Peyer's patch (tissue), 4 donors: ENCODE data around the gene CELSR1. TPM values are rescaled to one million over a fixed set of nuclear protein-coding genes. Genes with fewer than 3 reads are reported as not detected.

ENCODE experiments used
- DNase-seq, 3 donors: peaks; one replicate each; pipeline ENCODE4 v3.0.0-alpha.2; 2017 to 2019
- H3K27ac ChIP-seq, 4 donors: fragments of 200-600 bp; sonication (generic); one replicate each; pipeline ENCODE4 v1.5.1; 2016 to 2019
- H3K27me3 ChIP-seq, 2 donors: fragments of 200-600 bp; sonication (generic); one replicate each; pipeline ENCODE4 v1.5.1; 2019
- H3K36me3 ChIP-seq, 3 donors: fragments of 200-600 bp; sonication (generic); one replicate each; pipeline ENCODE4 v1.5.1; 2016 to 2019
- H3K4me1 ChIP-seq, 4 donors: fragments of 200-600 bp; sonication (generic); one replicate each; pipeline ENCODE4 v1.5.1; 2016 to 2019
- H3K4me3 ChIP-seq, 4 donors: fragments of 200-600 bp; sonication (generic); 1 replicate in 3 of 4; 2 replicates in 1 of 4; pipeline ENCODE4 v1.5.1; 2016 to 2019; ENCODE audit warnings: mild to moderate bottlenecking in 1 of 4
- H3K9me3 ChIP-seq, 4 donors: fragments of 200-600 bp; sonication (generic); one replicate each; pipeline ENCODE4 v1.5.1; 2016 to 2019; ENCODE audit warnings: mild to moderate bottlenecking in 1 of 4
- POLR2A ChIP-seq, 2 donors: fragments of 450-650 bp; IDR thresholded peaks; one replicate each; pipeline ENCODE4 v1.5.1; 2017; ENCODE audit warnings: antibody characterized with exemption in 2 of 2, mild to moderate bottlenecking in 2 of 2, moderate library complexity in 2 of 2
- total RNA-seq, 4 donors: library from RNA; depleted of rRNA; stranded (reverse); fragments of >200 nt; gene quantifications; one replicate each; pipeline ENCODE4 v1.1.0, GENCODE V29; 2016
- TF ChIP-seq, protein P1 (sequence below), 6 experiments: fragments of 450-650 bp in 4 of 6; fragments of 200-600 bp in 2 of 6; sonication (generic) in 1 of 6; IDR thresholded peaks; one replicate each; pipeline ENCODE4 v1.5.1; 2017 to 2019; ENCODE audit warnings: antibody characterized with exemption in 6 of 6, mild to moderate bottlenecking in 3 of 6, moderate library complexity in 1 of 6

Gene CELSR1
- total RNA-seq, 4 donors from 2014 or later = 1.1 to 22.3 (median 1.5) TPM

GRCh38 chr22:46394622-46395021 lies 142.8 kb downstream of the CELSR1 start:
- DNase-seq = no peak
- H3K27me3 ChIP-seq = no peaks in the 10 kb centered on the region
- H3K36me3 ChIP-seq = no peaks in the 10 kb centered on the region
- no peak overlapping the region for H3K4me3 ChIP-seq
- no peaks in the 10 kb centered on the region for H3K4me1 ChIP-seq
- no peaks in the 10 kb centered on the region for H3K9me3 ChIP-seq
- TF ChIP-seq POLR2A (IDR thresholded peaks at IDR 0.05) = no peak
- TF ChIP-seq, protein P1, sequence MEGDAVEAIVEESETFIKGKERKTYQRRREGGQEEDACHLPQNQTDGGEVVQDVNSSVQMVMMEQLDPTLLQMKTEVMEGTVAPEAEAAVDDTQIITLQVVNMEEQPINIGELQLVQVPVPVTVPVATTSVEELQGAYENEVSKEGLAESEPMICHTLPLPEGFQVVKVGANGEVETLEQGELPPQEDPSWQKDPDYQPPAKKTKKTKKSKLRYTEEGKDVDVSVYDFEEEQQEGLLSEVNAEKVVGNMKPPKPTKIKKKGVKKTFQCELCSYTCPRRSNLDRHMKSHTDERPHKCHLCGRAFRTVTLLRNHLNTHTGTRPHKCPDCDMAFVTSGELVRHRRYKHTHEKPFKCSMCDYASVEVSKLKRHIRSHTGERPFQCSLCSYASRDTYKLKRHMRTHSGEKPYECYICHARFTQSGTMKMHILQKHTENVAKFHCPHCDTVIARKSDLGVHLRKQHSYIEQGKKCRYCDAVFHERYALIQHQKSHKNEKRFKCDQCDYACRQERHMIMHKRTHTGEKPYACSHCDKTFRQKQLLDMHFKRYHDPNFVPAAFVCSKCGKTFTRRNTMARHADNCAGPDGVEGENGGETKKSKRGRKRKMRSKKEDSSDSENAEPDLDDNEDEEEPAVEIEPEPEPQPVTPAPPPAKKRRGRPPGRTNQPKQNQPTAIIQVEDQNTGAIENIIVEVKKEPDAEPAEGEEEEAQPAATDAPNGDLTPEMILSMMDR (IDR thresholded peaks at IDR 0.05) = no peak
- no peak overlapping the region for H3K27ac ChIP-seq

DNA sequence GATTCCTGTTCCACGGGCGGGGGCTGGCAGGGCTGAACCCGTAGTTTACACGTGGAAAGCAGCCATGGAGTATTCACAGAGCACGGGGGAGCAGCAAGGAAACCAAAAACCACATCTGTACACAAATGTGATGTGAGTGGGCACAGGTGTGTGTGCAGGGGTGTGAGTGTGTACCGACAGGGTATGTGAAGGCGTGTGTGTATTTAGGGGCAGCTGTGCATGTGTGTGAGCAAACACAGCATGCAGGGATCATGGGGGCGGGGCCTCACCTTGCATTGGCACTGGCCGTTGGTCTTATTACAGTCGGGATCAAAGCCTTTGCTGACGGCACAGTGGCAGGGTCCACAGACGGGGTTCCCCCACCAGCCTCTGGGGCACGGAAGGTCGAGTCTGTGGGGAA lies 143.5 kb downstream of the CELSR1 start:
- no peak for DNase-seq

GRCh38 chr22:46392137-46392844 lies 145.1 kb downstream of the CELSR1 start:
- Histone ChIP-seq H3K36me3 (no peaks in the 10 kb centered on the region), H3K27me3 (no peaks in the 10 kb centered on the region), H3K4me3 (no peak overlapping the region), H3K4me1 (no peaks in the 10 kb centered on the region), H3K9me3 (no peaks in the 10 kb centered on the region), H3K27ac (no peak overlapping the region)
- DNase-seq = no peak
- no peak for TF ChIP-seq POLR2A (IDR thresholded peaks at IDR 0.05)
- TF ChIP-seq, protein P1 (IDR thresholded peaks at IDR 0.05) = no peak

More for the DNA sequence above, 143.5 kb downstream of the CELSR1 start:
- Histone ChIP-seq H3K27me3 (no peaks in the 10 kb centered on the region), H3K27ac (no peak overlapping the region), H3K36me3 (no peaks in the 10 kb centered on the region), H3K4me1 (no peaks in the 10 kb centered on the region), H3K4me3 (no peak overlapping the region), H3K9me3 (no peaks in the 10 kb centered on the region)
- TF ChIP-seq, protein P1 (IDR thresholded peaks at IDR 0.05) = no peak
- TF ChIP-seq POLR2A (IDR thresholded peaks at IDR 0.05) = no peak

- Histone ChIP-seq H3K4me1 (no peaks in the 10 kb centered on the region), H3K36me3 (no peaks in the 10 kb centered on the region), H3K27me3 (no peaks in the 10 kb centered on the region), H3K4me3 (no peak overlapping the region), H3K9me3 (no peaks in the 10 kb centered on the region), H3K27ac (no peak overlapping the region)
- no peak for DNase-seq
- TF ChIP-seq POLR2A (IDR thresholded peaks at IDR 0.05) = no peak
Measured at GRCh38 chr22:46391486-46392136, 145.8 kb downstream of the CELSR1 start.

GRCh38 chr22:46390652-46391301 lies 146.6 kb downstream of the CELSR1 start:
- no peaks in the 10 kb centered on the region for H3K9me3 ChIP-seq
- H3K36me3 ChIP-seq = no peaks in the 10 kb centered on the region
- no peak overlapping the region for H3K27ac ChIP-seq
- H3K4me3 ChIP-seq = peak overlapping the region in 2 of 4 donors; percentile 19 to 29
- H3K4me1 ChIP-seq = no peaks in the 10 kb centered on the region
- peak in 2 of 3 donors; percentile 59 to 69 for DNase-seq
- H3K27me3 ChIP-seq = no peaks in the 10 kb centered on the region
- no peak for TF ChIP-seq POLR2A (IDR thresholded peaks at IDR 0.05)
- TF ChIP-seq, protein P1 (IDR thresholded peaks at IDR 0.05) = peak in 4 of 6 experiments; percentile 31 to 69 (median 60)
